Progenitor cell of endocrine pancreas (in vitro differentiated cells): ENCODE data around the gene SEL1L. TPM values are rescaled to one million over a fixed set of nuclear protein-coding genes. Genes with fewer than 3 reads are reported as not detected.

ENCODE experiments used
- DNase-seq: peaks from one replicate; pipeline ENCODE4 v3.0.0; 2021; ENCODE audit warnings: low spot score; ENCODE audit not compliant: unreplicated experiment
- H3K27ac Mint-ChIP-seq: 2 replicates; pipeline ENCODE4 v1.8.0; 2021; ENCODE audit warnings: mild to moderate bottlenecking, moderate library complexity, mixed read lengths
- H3K27me3 Mint-ChIP-seq: 2 replicates; pipeline ENCODE4 v1.8.0; 2021; ENCODE audit warnings: mixed read lengths
- H3K36me3 Mint-ChIP-seq: 2 replicates; pipeline ENCODE4 v1.8.0; 2022; ENCODE audit warnings: mixed read lengths; ENCODE audit not compliant: insufficient read depth
- H3K4me1 Mint-ChIP-seq: 2 replicates; pipeline ENCODE4 v1.8.0; 2021; ENCODE audit warnings: low read depth, mixed read lengths
- H3K4me3 Mint-ChIP-seq: 2 replicates; pipeline ENCODE4 v1.8.0; 2021; ENCODE audit warnings: low read depth, mild to moderate bottlenecking, moderate library complexity, mixed read lengths
- H3K9me3 Mint-ChIP-seq: 2 replicates; pipeline ENCODE4 v1.8.0; 2021; ENCODE audit warnings: low read depth, mixed read lengths
- total RNA-seq: library from RNA; stranded (reverse); gene quantifications from 2 replicates; pipeline ENCODE4 v1.2.1, GENCODE V29; 2021
- TF ChIP-seq, protein P1 (sequence below): fragments of 200-600 bp; sonication (generic); IDR thresholded peaks from one replicate; pipeline ENCODE4 v1.5.0; 2021; ENCODE audit warnings: antibody characterized with exemption, mild to moderate bottlenecking; ENCODE audit not compliant: unreplicated experiment

SEL1L gene
- total RNA-seq, 1 donor from 2014 or later, result 68.3 TPM

GRCh38 chr14:81450100-81450531, 83.5 kb downstream of the SEL1L start:
- no peaks in the 10 kb centered on the region for H3K9me3 Mint-ChIP-seq
- no peak for DNase-seq
- H3K4me1 Mint-ChIP-seq, result peaks cover 17% of the 10 kb centered on the region
- H3K36me3 Mint-ChIP-seq, result no peaks in the 10 kb centered on the region
- H3K4me3 Mint-ChIP-seq, result no peak overlapping the region
- TF ChIP-seq, protein P1, sequence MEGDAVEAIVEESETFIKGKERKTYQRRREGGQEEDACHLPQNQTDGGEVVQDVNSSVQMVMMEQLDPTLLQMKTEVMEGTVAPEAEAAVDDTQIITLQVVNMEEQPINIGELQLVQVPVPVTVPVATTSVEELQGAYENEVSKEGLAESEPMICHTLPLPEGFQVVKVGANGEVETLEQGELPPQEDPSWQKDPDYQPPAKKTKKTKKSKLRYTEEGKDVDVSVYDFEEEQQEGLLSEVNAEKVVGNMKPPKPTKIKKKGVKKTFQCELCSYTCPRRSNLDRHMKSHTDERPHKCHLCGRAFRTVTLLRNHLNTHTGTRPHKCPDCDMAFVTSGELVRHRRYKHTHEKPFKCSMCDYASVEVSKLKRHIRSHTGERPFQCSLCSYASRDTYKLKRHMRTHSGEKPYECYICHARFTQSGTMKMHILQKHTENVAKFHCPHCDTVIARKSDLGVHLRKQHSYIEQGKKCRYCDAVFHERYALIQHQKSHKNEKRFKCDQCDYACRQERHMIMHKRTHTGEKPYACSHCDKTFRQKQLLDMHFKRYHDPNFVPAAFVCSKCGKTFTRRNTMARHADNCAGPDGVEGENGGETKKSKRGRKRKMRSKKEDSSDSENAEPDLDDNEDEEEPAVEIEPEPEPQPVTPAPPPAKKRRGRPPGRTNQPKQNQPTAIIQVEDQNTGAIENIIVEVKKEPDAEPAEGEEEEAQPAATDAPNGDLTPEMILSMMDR, result no peak
- peaks cover 6% of the 10 kb centered on the region for H3K27me3 Mint-ChIP-seq
- no peak overlapping the region for H3K27ac Mint-ChIP-seq

DNA sequence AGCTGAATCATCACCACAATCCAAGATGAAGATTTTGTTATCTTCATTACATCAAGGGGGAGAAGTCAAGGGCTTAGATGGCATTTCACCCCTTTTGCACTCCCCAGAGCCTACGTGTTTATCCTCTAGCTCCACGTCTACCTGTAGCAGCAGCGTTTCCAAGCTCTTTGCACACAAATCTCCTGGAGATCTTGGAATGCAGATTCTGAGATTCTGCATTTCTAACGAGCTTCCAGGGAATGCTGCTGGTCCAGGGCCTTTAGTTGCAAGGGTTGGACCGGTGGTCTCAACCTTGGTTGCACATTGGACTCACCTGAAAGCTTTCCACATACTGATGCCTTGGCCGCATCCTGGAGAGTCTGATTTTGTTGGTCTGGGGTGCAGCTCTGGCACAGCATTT, 84.1 kb downstream of the SEL1L start:
- no peaks in the 10 kb centered on the region for H3K9me3 Mint-ChIP-seq

DNA sequence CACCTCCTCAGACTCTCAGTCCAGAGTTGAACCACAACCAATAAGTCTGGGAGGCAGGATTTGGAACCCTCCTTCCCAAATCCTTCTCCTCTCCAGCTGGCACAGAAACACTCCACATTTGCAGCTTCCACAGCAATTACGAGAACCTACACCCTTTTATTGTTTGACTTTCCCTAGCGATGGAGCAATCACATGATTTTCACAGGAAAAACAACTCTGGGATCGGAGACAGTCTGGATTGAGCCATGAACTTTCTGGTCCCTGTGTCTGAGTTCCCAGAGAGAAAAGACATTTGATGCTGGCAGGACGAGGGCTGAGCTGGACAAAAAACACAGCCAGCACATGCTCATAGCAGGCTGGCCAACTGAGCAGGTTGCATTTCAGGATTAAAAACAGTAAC, 84.5 kb downstream of the SEL1L start:
- H3K27me3 Mint-ChIP-seq, result peaks cover 6% of the 10 kb centered on the region
- no peak for DNase-seq
- no peaks in the 10 kb centered on the region for H3K36me3 Mint-ChIP-seq
- H3K27ac Mint-ChIP-seq, result peak overlapping the region; percentile 52
- peaks cover under 1% of the 10 kb centered on the region for H3K9me3 Mint-ChIP-seq
- no peak overlapping the region for H3K4me3 Mint-ChIP-seq
- TF ChIP-seq, protein P1, result no peak
- peaks cover 11% of the 10 kb centered on the region for H3K4me1 Mint-ChIP-seq

More for the DNA sequence above, 84.1 kb downstream of the SEL1L start:
- TF ChIP-seq, protein P1, result no peak
- Mint-ChIP-seq H3K4me1 (peaks cover 13% of the 10 kb centered on the region), H3K27ac (no peak overlapping the region), H3K36me3 (no peaks in the 10 kb centered on the region), H3K4me3 (no peak overlapping the region), H3K27me3 (peaks cover 6% of the 10 kb centered on the region)
- no peak for DNase-seq

- TF ChIP-seq, protein P1, result no peak
- DNase-seq, result no peak
- Mint-ChIP-seq H3K4me1 (peaks cover 10% of the 10 kb centered on the region), H3K4me3 (no peak overlapping the region), H3K27ac (no peak overlapping the region), H3K27me3 (peaks cover 12% of the 10 kb centered on the region), H3K36me3 (no peaks in the 10 kb centered on the region), H3K9me3 (peaks cover 4% of the 10 kb centered on the region)
Measured at GRCh38 chr14:81447021-81447764, 86.5 kb downstream of the SEL1L start.

DNA sequence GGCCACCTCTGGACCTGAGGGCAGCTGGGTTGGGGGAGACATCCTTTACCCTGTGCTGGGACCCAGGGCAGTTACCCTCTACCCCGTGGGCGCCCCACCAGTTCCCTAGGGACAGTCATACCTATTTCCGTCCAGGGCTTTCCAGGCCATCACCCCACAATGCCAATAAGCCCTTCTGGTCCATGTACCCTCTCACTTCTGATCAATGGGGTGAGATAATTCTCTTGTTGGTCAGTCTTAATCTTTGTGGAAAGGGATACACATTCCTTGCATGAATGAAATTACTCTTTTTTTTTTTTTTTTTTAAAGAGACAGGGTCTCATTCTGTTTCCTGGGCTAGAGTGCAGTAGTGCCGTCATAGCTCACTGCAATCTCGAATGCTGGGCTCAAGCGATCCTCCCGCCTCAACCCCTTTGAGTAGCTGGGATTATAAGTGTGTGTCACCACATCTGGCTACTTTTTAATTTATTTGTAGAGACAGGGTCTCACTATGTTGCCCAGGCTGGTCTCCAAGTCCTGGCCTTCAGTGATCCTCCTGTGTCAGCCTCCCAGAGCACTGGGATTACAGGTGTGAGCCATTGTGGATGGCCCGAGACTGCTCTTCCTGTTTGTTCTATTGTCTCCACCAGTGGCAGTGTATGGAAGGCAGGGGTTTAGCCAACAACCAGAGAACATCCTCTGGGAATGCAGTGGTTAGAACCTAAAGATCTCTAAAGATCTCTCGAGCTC, 87.2 kb downstream of the SEL1L start:
- no peak overlapping the region for H3K27ac Mint-ChIP-seq
- no peaks in the 10 kb centered on the region for H3K36me3 Mint-ChIP-seq
- no peak overlapping the region for H3K4me3 Mint-ChIP-seq
- H3K9me3 Mint-ChIP-seq, result peaks cover 4% of the 10 kb centered on the region
- peaks cover 17% of the 10 kb centered on the region for H3K27me3 Mint-ChIP-seq
- TF ChIP-seq, protein P1, result no peak
- no peak for DNase-seq
- H3K4me1 Mint-ChIP-seq, result peaks cover 10% of the 10 kb centered on the region
